ENCODE data around the gene SLC6A18. TPM values are rescaled to one million over a fixed set of nuclear protein-coding genes. Genes with fewer than 3 reads are reported as not detected.
A peak's percentile ranks its signal among the peaks of the same experiment; 100 is the strongest.

The SLC6A18 gene
- total and polyA plus RNA-seq, 8 donors, result 0.14 TPM; not detected in 7

- intact Hi-C loops (cut with DNase I), result no loop called here
- TF ChIP-seq CTCF (IDR thresholded peaks at IDR 0.05), result no peak
- no peak overlapping the region for H3K27ac ChIP-seq
- WGBS, 2 donors, result 73 to 80% methylated on average over 13 of the region's 13 CpGs
- no peaks in the 10 kb centered on the region for H3K4me1 ChIP-seq
- FAIRE-seq (no peak), DNase-seq (no peak), ATAC-seq (no peak)
- no peak overlapping the region for H3K4me3 ChIP-seq
- no peaks in the 10 kb centered on the region for H3K9me3 ChIP-seq
- no peaks in the 10 kb centered on the region for H3K27me3 ChIP-seq
- no peaks in the 10 kb centered on the region for H3K36me3 ChIP-seq
These were observed 43.5 kb downstream of the SLC6A18 start for GRCh38 chr5:1268666-1269065.

- H3K4me3 ChIP-seq, result no peak overlapping the region
- no peaks in the 10 kb centered on the region for H3K9me3 ChIP-seq
- H3K4me1 ChIP-seq, result no peaks in the 10 kb centered on the region
- H3K27me3 ChIP-seq, result no peaks in the 10 kb centered on the region
- WGBS, 2 donors, result 85 to 91% methylated on average over 22 of the region's 22 CpGs
- no peak for FAIRE-seq
- intact Hi-C loops (cut with DNase I), result no loop called here
- ATAC-seq, result no peak
- no peak overlapping the region for H3K27ac ChIP-seq
- no peaks in the 10 kb centered on the region for H3K36me3 ChIP-seq
- TF ChIP-seq CTCF (IDR thresholded peaks at IDR 0.05), result no peak
- peak in 1 of 6 donors; percentile 35 for DNase-seq
These were observed 45.2 kb downstream of the SLC6A18 start for GRCh38 chr5:1270426-1270825.

- 80 to 91% methylated on average over 32 to 39 of the region's 39 CpGs for WGBS, 2 donors
- no peaks in the 10 kb centered on the region for H3K9me3 ChIP-seq
- DNase-seq (peak in 1 of 6 donors; percentile 48), FAIRE-seq (no peak), ATAC-seq (no peak)
- H3K4me1 ChIP-seq, result no peaks in the 10 kb centered on the region
- no peak overlapping the region for H3K27ac ChIP-seq
- no peaks in the 10 kb centered on the region for H3K27me3 ChIP-seq
- intact Hi-C loops (cut with DNase I), result no loop called here
- H3K4me3 ChIP-seq, result no peak overlapping the region
- no peaks in the 10 kb centered on the region for H3K36me3 ChIP-seq
- no peak for TF ChIP-seq CTCF (IDR thresholded peaks at IDR 0.05)
These were observed 46.0 kb downstream of the SLC6A18 start for GRCh38 chr5:1270933-1271914.

GRCh38 chr5:1272201-1272600 is 47.0 kb downstream of the SLC6A18 start:
- FAIRE-seq (no peak), ATAC-seq (no peak), DNase-seq (peak in 1 of 6 donors; percentile 46)
- intact Hi-C loops (cut with DNase I), result no loop called here
- no peaks in the 10 kb centered on the region for H3K4me1 ChIP-seq
- H3K36me3 ChIP-seq, result no peaks in the 10 kb centered on the region
- no peaks in the 10 kb centered on the region for H3K9me3 ChIP-seq
- TF ChIP-seq CTCF (IDR thresholded peaks at IDR 0.05), result no peak
- no peak overlapping the region for H3K27ac ChIP-seq
- H3K27me3 ChIP-seq, result no peaks in the 10 kb centered on the region
- H3K4me3 ChIP-seq, result no peak overlapping the region
- 83 to 91% methylated on average over 19 to 21 of the region's 21 CpGs for WGBS, 2 donors

- H3K27ac ChIP-seq, result no peak overlapping the region
- intact Hi-C loops (cut with DNase I), result no loop called here
- TF ChIP-seq CTCF (IDR thresholded peaks at IDR 0.05), result no peak
- H3K4me3 ChIP-seq, result no peak overlapping the region
- ATAC-seq (no peak), FAIRE-seq (no peak), DNase-seq (no peak)
- 80 to 93% methylated on average over 19 to 20 of the region's 20 CpGs for WGBS, 2 donors
- H3K27me3 ChIP-seq, result no peaks in the 10 kb centered on the region
- H3K4me1 ChIP-seq, result no peaks in the 10 kb centered on the region
- H3K9me3 ChIP-seq, result no peaks in the 10 kb centered on the region
- no peaks in the 10 kb centered on the region for H3K36me3 ChIP-seq
These were observed 48.6 kb downstream of the SLC6A18 start for GRCh38 chr5:1273745-1274144.

Data from pancreas (tissue), 10 donors.